Fibroblast of lung (primary cell): ENCODE measurements around the gene SRPX.

ENCODE experiments used
- EZH2 ChIP-seq: IDR thresholded peaks from 2 replicates; pipeline ENCODE4 v1.5.1; 2012; ENCODE audit warnings: low read length, control low read depth, mild to moderate bottlenecking; ENCODE audit errors: missing control alignments
- TF ChIP-seq, protein P1 (sequence below), 2 donors: IDR thresholded peaks in 1 of 2; conservative IDR thresholded peaks in 1 of 2; 1 replicate in 1 of 2; 2 replicates in 1 of 2; pipeline ENCODE4 v1.5.1; 2011 to 2012; ENCODE audit warnings: low read length in 2 of 2, control low read depth in 1 of 2, inconsistent platforms in 1 of 2, low read depth in 1 of 2, mild to moderate bottlenecking in 1 of 2

DNA sequence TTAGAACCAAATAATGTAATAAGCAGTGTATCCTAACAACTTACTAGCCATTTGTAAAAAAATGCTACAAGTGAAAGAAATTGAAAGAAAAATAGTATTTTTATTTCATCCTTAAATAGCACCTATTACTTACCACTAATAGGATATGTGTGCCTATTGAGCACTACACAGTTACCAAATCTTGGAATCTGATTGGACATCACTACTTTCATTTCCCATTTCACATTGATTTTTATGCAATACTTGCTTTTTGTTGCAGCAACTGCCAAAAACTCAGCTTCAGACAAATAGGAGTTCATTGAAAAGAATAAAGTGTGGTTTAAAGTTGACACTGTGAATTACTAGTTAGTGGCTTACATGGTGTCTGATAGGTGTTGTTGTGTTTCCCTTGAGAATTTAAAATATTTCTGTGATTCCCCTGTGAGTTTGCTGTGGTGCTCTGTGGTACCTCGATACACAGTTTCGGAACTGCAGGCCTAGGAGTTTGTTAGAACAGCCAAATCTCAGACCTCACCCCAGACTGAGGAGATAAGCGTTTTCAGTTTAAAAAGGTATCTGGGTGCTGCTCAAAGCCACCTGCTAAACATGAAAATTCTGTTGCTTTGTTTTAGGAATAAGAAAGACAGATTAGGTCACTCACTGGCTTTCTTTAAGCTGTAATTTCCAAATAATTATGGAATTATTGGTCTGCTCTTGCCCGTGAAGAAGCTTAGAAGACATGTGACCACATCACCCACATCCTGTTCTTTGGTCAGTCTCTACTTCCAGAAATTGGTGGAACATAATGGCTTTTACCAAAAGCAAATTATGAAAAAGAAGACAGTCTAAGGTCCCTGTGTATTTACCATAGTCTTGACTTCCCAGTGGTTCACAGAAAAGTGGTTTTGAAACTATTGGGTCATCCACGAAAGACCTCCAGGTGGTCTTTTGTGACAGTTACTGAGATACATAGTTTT lies 116.5 kb downstream of the SRPX start:
- TF ChIP-seq, protein P1, sequence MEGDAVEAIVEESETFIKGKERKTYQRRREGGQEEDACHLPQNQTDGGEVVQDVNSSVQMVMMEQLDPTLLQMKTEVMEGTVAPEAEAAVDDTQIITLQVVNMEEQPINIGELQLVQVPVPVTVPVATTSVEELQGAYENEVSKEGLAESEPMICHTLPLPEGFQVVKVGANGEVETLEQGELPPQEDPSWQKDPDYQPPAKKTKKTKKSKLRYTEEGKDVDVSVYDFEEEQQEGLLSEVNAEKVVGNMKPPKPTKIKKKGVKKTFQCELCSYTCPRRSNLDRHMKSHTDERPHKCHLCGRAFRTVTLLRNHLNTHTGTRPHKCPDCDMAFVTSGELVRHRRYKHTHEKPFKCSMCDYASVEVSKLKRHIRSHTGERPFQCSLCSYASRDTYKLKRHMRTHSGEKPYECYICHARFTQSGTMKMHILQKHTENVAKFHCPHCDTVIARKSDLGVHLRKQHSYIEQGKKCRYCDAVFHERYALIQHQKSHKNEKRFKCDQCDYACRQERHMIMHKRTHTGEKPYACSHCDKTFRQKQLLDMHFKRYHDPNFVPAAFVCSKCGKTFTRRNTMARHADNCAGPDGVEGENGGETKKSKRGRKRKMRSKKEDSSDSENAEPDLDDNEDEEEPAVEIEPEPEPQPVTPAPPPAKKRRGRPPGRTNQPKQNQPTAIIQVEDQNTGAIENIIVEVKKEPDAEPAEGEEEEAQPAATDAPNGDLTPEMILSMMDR (conservative IDR thresholded peaks at IDR 0.05 in 1 of 2, IDR thresholded peaks at IDR 0.05 in 1 of 2; ENCODE audit: low read depth in 1 of 2, low read length in 2 of 2): no peak
- no peak for TF ChIP-seq EZH2
